GM21576 (cell line): Measurements from ENCODE around the gene ABHD12.
"Not testable (repeated sequence)": the region's sequence is repeated elsewhere in the genome, so short reads cannot be mapped to it uniquely, and the experiment has no call there.

ENCODE experiments used
- ATAC-seq: cut with Tn5 transposase; IDR thresholded peaks from one replicate; pipeline ENCODE4 v1.9.1; 2021; ENCODE audit warnings: mild to moderate bottlenecking, moderate library complexity; ENCODE audit not compliant: unreplicated experiment

Gene ABHD12

DNA sequence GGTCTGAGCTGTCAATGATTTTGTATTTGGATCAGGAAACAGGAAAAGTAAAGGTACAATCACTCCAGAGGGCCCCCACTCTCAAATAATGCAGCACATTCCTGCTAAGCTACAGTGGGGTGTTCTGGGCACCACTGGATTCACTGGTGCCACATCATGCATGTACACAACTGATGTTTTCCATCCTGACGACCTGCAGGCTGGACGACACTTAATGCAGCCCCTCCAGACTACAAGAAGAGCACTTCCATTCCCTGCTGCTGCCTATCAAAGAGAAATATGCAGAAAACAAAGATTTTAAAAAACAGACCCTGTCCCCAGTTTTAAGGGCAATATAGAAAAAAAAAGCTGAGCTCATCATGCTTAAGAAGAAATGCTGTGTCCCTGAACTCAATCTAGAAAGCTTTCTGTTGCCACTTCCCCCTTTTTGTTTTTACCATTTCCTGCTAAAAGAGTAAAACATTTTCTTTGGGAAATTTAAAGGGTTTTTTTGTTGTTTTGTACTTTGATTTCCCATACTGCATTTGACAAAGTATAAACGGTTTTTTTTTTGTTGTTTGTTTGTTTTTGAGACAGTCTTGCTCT, 35.5 kb downstream of the ABHD12 start:
- no peak for ATAC-seq

DNA sequence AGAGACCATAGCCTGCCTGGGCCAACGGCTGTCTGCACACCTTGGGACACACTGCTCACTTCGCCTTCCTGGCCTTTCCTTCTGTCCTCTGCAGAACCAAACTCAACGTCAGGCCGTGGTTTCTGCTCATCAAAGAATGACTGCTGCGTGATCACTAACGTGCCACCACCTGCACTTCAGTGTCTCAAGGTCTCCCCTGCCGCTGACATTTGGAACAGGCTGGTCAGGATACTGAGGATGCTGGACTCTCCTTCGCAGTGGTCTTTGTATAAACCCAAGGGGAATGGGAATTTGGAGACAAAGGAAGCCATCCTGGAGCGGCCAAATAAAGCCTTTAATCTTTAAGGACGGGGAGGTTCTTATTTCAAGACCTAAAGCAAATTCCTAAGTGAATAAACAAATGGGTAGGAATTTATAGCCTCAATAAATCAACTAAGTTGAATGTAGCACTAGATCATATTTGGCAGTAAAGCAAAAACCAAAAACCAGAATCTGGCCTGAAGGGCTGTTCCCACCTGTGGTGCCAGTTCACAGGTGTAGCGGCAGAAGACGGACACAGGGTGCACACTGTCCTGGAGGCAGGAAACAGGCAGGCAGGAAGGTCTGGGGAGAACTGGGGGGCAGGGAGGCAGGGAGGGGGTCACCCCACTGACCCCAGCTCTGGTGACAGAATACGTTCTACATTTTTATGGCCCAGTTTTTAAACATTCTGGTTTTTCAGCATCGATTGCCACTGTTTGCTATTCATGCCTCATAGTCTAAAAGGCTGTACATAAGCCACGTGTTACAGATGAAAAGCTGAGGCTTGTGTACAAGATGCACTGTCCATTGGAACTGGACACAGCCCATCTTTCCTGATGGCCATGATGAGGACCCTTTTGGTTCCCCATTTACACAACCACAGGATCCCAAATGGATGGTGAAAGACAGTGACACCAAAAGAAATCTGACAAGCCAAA, 36.6 kb downstream of the ABHD12 start:
- ATAC-seq: no peak

DNA sequence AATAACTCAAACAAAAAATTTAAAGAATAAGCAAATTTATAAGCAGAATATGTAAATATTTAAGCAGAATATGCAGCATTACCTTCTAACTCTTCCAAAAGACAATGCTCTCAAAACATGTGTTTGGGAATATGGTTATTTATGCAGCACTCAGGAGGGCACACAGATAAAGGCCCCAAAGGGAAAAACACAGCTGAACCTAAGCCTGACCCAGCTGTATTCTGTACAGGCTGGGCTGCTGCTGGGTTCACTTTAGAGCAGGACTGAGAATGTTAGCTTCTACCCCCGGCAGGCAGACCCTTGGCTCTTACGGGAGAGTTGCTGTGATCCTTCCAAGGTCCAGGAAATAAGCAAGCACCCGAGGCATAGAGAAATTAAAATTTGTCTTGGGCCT, 37.3 kb downstream of the ABHD12 start:
- ATAC-seq: no peak

DNA sequence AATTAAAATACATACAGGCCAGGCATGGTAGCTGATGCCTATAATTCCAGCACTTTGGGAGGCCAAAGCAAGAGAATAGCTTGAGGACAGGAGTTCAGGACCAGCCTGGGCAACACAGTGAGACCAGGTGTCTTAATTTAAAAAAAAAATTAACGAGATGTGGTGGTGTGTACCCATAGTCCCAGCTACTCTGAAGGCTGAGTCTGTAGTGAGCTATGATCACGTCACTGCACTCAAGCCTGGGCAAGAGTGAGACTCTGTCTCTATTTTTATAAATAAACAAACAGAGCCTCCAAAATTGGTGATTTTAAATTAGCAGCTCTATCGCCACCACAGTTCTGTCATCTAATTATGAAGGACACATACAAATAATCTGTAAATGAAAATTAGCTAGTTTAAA, 37.9 kb downstream of the ABHD12 start:
- ATAC-seq: no peak

DNA sequence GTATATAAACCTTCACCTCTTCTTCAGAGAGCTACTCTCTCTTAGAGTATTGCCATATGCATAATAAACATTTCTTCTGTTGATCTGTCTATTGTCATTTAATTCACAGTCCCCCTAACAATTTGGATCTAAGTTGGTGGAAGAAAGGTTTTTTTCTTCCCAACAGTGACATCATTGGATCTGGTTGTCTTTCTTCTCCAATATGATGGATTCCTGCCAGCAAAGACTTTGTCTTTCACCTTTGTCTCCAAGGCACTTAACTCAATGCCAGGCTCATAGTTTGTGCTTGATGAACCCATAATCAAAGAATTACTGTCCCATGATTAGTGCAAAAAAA, 39.6 kb downstream of the ABHD12 start:
- ATAC-seq: no peak

DNA sequence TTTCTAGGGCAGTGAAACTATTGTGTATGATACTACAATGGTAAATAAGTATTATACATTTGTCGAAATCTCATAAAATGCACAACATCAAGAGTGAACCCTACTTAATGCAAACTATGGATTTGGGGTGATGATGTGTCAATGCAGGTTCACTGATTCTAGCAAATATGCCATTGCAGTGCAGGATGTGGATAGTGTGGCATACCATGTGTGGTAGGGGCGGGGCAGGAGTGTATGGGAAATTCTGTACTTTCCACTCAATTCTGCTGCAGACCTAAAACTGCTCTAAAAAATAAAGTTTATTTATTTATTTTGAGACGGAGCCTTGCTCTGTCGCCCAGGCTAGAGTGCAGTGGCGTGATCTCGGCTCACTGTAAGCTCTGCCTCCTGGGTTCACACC, 44.3 kb downstream of the ABHD12 start:
- no peak for ATAC-seq

DNA sequence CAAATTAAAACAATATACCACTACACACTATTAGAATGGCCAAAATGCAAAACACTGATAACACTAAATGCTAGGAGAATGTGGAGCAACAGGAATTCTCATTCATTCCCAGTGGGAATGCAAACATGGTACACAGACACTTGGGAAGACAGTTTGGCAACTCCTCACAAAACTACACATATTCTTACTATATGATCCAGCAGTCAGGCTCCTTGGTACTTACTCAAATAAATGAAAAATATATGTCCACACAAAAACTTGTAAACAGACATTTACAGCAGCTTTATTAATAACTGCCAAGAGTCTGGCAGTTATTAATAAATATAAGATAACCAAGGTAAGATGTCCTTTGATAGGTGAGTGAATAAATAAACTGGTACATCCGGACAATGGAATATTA, 44.9 kb downstream of the ABHD12 start:
- no peak for ATAC-seq

DNA sequence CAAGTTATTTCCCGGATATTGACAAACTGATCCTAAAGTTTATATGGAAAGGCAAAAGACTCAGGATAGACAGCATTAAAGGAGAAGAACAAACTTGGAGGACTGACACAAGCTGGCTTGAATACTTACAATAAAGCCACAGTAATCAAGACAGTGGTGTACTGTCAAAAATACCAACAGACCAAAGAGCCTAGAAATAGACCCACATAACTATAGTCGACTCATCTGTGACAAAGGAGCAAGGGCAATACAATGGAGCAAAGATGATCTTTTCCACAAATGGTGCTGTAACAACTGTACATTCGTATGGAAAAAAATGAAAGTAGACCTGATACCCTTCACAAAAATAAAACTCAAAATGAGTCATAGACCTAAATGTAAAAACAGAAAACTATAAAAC, 46.0 kb downstream of the ABHD12 start:
- no peak for ATAC-seq

DNA sequence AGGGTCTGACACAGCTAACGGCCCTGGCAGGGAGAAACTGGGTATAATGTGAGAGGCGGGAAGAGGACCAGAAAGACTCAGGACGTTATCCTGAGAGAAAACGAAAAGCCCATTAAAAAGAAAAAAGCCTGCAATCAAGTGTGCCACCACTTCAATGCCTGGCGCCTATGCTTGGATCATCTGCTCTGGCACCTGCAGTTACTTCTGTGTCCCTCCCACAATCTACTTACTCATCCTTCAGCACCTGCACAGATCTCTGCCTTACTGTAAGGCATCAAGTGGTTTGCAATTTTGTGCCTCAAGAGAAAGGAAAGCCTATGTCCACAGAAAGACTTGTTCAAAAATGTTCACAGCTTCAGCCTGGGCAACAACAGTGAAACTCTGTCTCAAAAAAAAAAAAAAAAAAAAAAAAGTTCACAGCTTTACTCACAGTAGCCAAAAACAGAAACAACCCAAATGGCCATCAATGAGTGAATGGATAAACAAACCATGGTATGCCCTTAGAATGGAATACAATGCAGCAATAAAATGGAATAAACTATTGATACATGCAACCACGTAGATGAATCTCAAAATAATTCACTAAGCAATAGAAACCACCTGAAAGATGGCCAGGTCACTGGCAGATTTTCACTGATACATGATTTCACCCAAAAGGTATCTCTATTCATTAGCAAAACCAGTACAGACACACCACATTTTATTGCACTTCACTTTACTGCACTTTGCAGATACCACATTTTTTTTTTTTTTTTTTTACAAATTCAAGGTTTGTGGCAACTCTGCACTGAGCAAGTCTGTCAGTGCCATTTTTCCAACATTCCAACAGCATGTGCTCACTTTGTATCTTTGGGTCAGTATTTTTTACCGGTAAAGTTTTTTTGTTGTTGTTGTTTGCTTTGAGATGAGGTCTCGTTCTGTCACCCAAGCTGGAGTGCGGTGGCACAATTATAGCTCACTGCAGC, 48.6 kb downstream of the ABHD12 start:
- ATAC-seq: no peak

DNA sequence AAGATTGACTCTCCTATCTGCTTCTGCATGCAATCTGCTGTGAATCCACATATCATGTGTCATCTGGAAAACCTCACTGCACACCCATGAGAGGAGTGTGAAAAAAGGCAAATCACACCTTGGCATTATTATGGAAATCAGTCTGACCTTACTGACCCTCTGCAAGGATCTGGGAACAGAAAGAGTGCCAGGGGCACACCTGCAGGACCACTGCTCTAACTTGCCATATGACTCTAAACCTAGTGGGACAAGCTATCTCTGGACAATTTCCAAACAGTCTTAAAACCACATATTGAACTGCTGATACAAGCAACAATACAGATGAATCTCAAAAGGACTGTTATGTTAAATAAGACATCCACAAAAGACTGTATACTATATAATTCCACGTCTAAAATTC, 50.3 kb downstream of the ABHD12 start:
- ATAC-seq: no peak

DNA sequence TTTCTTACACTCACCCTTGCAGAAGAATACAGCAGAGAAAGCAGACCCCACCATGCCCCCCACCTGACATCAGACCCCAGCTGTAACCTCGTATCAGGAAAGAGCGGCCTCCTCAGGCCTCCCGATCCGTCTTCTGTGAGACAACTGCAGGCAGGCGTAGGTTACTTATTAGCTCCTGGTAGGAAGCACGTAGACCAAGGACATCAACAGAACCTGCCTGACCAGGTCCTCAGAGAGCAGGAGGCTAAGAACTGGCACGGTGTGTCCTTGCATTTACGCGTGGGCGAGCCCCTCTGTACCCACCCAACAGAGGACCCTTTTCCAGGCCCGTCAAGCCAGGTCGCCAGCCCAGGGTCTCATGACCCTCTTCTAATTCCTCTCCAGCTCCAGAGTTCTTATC, 51.0 kb downstream of the ABHD12 start:
- ATAC-seq: no peak

DNA sequence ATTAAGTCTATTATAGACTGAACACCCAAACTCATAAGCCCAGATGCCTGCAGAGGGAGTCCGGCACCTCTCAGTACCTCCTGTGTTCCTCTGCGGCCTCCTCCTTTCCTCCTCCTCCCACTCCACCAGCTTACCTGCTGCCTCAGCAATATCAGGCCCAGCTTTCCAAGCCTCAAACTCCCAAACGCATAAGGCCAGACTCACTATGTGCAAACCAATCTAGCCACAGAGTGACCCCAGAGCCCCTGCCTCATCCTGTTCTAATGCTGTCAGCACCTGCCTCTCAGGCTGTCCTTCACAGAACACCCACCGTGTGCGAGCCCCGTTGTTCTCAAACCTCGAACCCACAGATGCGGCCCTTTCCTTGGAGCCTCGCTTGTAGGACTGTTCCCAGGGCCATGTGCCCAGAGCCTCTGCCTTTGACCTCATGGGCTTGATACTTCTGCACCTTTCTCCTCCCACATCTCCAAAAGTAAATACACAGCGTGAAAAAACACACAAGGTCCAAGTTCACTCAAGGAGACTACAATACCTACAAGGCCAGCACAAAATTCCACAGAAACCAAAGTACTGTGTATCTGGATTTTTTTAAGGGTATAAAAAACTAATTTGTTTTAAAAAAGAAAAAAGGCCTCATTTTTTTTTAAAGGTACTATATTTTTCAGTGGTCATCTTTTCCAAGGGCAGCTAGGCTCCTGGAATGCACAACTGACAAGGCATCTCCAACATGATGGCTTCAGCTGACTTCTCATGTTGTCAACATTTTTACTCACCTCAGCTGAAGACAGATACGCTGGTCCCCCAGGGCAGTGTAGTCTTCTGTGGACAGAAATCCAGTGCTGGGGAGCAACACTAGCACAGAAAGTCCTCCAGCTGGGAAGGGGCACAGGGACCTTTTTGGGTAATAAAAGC, 52.3 kb downstream of the ABHD12 start:
- ATAC-seq: no peak

DNA sequence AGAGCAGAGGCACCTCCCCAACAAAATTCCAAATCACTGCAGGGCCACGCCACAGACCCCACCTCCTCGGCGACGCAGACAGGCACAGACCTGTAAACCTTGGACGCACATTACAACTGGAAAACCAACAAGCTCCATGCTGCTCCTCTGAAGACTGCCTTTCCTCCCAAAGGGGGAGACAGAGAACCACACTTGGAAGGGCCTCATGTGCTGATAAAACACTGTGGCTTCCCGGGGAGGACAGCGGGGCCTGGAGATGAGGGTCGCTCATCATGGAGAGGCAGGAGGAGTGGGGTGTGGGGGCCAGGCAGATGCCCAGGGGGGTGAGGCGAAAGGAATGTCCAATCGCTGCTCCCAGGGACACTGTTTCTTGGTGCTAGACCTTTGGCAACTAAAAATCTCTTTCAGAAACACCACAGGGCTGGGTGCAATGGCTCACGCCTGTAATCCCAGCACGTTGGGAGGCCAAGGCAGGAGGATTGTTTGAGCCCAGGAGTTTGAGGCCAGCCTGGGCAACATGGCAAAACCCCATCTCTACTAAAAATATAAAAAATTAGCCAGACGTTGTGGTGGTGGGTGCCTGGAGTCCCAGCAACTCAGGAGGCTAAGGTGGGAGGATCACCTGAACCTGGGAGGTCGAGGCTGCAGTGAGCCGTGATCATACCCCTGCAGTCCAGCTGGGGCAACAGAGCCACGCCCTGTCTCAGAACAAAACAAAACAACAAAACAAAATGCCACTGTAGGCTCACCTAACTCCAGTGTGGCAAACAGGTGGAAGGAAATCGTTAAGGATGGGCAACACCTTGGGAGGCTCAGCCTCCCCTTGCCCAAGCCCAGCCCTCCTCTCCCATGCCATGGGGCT, 53.8 kb downstream of the ABHD12 start:
- no peak for ATAC-seq

DNA sequence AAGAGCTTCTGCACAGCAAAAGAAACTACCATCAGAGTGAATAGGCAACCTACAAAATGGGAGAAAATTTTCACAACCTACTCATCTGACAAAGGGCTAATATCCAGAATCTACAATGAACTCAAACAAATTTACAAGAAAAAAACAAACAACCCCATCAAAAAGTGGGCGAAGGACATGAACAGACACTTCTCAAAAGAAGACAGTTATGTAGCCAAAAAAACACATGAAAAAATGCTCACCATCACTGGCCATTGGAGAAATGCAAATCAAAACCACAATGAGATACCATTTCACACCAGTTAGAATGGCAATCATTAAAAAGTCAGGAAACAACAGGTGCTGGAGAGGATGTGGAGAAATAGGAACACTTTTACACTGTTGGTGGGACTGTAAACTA, 55.7 kb downstream of the ABHD12 start:
- ATAC-seq: not testable (repeated sequence)

DNA sequence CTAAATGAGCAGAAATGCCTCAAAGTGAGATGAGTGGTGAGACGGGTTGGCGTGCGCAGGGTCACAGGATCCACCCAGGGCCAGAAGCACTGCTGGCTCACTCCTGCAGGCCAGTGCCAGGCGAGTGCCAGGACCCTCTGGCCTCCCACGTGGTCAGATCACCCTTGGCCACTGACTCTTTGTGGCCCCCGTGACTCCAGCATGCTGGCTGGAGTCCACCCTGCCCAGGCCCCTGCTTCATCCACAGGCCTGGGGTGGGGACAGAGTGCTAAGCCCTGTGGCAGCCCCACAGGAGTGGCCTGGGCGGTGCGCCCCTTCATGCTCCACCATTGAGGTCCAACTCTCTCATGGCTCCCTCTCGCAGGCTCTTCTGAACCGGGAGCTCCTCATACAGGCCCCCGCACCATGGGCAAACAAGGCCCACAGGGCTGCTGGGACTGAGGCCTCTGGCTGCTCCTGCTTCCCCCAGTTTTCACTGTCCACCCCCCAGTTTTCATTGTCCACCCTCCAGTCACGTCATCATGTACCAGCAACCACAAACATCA, 61.6 kb downstream of the ABHD12 start:
- no peak for ATAC-seq

DNA sequence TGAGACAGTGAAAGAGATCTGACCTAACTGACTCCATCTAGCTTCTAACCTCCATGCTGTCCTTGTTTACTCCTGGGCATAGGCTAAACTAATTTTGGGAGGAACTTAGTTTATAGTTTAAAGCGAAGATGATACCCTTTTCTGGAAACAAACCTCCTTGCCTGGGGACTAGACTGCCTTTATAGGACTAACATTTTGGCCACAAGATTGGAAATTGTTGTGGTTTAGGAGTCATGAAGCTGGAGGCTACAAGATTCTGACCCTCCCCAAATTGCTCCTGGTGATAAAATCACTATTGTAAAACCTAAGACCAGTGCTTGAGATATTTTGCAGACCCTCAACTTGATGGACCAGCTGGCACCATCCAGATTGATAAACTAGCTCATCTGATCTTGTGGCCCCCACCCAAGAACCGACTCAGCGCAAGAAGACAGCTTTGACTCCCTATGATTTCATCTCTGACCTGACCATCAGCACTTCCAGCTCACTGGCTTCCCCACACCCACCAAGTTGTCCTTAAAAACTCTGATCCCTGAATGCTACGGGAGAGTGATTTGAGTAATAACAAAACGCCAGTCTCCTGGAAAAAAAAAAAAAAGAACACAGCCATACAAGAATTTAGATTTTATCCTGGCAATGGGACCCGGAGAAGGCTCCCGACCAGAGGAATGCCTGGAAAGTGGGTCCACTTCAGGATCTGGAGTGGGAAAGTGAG, 63.0 kb downstream of the ABHD12 start:
- ATAC-seq: no peak

DNA sequence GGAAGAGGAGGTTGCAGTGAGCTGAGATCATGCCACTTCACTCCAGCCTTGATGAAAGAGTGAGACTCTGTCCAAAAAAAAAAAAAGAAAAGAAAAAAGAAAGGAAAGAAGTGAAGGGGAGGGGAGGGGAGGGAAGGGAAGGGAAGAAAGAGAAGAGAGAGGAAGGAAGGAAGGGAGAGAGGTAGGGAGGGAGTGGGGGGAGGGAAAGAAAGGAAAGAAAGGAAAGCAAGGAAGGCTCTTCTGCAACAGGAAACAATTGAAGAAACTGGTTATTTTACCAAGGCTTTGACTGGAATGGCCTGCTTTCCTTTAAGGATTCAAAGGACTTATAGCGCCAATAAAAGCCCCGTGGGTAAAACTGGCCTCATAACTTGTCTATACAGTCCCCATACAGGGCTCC, 64.6 kb downstream of the ABHD12 start:
- no peak for ATAC-seq

DNA sequence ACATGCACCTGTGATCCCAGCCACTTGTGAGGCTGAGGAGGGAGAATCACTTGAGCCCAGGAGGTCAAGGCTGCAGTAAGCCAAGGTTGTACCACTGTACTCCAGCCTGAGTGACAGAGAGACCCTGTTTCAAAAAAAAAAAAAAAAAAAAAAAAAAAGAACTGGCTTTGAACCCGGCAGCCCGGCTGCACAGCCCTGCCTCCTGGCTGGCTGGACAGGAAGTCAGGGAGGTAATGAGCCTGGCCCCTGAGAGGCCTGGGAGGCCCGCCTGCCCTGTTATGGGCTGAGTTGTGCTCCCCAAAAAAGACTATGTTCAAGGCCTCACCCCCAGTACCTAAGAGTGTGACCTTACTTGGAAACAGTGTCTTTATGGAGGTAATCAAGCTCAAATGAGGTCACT, 65.6 kb downstream of the ABHD12 start:
- no peak for ATAC-seq

DNA sequence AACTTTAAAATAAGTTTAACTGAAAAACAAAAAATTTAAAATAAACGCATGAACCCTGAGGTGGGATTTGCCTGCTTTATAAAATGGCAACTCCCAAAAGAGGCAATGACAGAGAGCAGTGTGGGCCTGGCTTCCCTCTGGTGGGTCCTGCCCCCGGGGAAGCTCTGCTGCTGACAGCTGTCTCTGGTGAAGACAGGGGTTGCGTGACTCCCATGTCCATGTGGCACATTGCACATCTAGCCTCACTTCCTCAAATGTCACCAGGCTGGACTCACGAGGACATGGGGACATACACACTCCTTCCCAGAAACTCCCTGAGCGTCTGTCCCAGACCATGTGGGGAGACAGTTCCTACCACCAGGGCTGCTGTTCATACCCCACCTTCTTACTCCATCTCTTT, 66.2 kb downstream of the ABHD12 start:
- no peak for ATAC-seq
